H1 (cell line): ENCODE results near the gene RAB11B.

Experiments
- EP300 ChIP-seq, 2 experiments: IDR thresholded peaks; 1 replicate in 1 of 2; 2 replicates in 1 of 2; pipeline ENCODE4 v1.6.1; 2011 to 2012; ENCODE audit warnings: low read depth in 2 of 2, low read length in 2 of 2, mild to moderate bottlenecking in 2 of 2, borderline replicate concordance in 1 of 2, inconsistent platforms in 1 of 2, moderate library complexity in 1 of 2
- EZH2 ChIP-seq: fragments of 200-600 bp; sonication (generic); IDR thresholded peaks from 2 replicates; pipeline ENCODE4 v1.7.1; 2012; ENCODE audit warnings: low read depth, mild to moderate bottlenecking, moderate library complexity, low read length, inconsistent platforms; ENCODE audit not compliant: severe bottlenecking
- GTF2F1 ChIP-seq: IDR thresholded peaks from 2 replicates; pipeline ENCODE4 v1.6.1; 2012; ENCODE audit warnings: low read depth, low read length, improper control_type of control experiment, borderline replicate concordance
- HDAC2 ChIP-seq, 2 experiments: fragments of 300-600 bp in 1 of 2; sonication (generic) in 1 of 2; IDR thresholded peaks; 2 replicates each; pipeline ENCODE4 v1.6.1; 2011 to 2012; ENCODE audit warnings: low read depth in 2 of 2, low read length in 2 of 2, mild to moderate bottlenecking in 2 of 2, moderate library complexity in 2 of 2, borderline replicate concordance in 1 of 2, inconsistent platforms in 1 of 2
- MAFK ChIP-seq: IDR thresholded peaks from 2 replicates; pipeline ENCODE4 v1.6.1; 2012; ENCODE audit warnings: low read depth, mild to moderate bottlenecking, improper control_type of control experiment, low read length
- POLR2A ChIP-seq, 2 experiments: IDR thresholded peaks; 1 replicate in 1 of 2; 2 replicates in 1 of 2; pipeline ENCODE4 v1.6.1; 2011; ENCODE audit warnings: low read depth in 2 of 2, low read length in 2 of 2, mild to moderate bottlenecking in 2 of 2; ENCODE audit errors: control extremely low read depth in 1 of 2
- RAD21 ChIP-seq, 2 experiments: IDR thresholded peaks in 1 of 2; conservative IDR thresholded peaks in 1 of 2; 2 replicates each; pipeline ENCODE4 v1.6.1; 2011; ENCODE audit warnings: low read depth in 2 of 2, low read length in 2 of 2, improper control_type of control experiment in 1 of 2, inconsistent platforms in 1 of 2, mild to moderate bottlenecking in 1 of 2, moderate library complexity in 1 of 2
- SAP30 ChIP-seq: fragments of 300-600 bp; sonication (generic); IDR thresholded peaks from 2 replicates; pipeline ENCODE4 v1.7.1; 2012; ENCODE audit warnings: low read length, moderate library complexity, mild to moderate bottlenecking, inconsistent platforms; ENCODE audit not compliant: insufficient read depth, insufficient replicate concordance
- SP1 ChIP-seq: IDR thresholded peaks from 2 replicates; pipeline ENCODE4 v1.6.1; 2011; ENCODE audit warnings: low read depth, low read length
- SP2 ChIP-seq: IDR thresholded peaks from 2 replicates; pipeline ENCODE4 v1.6.1; 2012; ENCODE audit warnings: mild to moderate bottlenecking, low read length, inconsistent platforms
- ZNF274 ChIP-seq: IDR thresholded peaks from 2 replicates; pipeline ENCODE4 v1.7.0; 2012; ENCODE audit warnings: low read length, borderline replicate concordance; ENCODE audit errors: extremely low read depth
- TF ChIP-seq, protein P1 (sequence below), 3 experiments: IDR thresholded peaks; 1 replicate in 2 of 3; 2 replicates in 1 of 3; pipeline versions ENCODE4 v1.5.1 to v1.6.1; 2011; ENCODE audit warnings: low read length in 3 of 3, mild to moderate bottlenecking in 3 of 3, inconsistent platforms in 2 of 3, low read depth in 1 of 3, moderate library complexity in 1 of 3; ENCODE audit not compliant: insufficient read depth in 1 of 3; ENCODE audit errors: control extremely low read depth in 1 of 3

DNA sequence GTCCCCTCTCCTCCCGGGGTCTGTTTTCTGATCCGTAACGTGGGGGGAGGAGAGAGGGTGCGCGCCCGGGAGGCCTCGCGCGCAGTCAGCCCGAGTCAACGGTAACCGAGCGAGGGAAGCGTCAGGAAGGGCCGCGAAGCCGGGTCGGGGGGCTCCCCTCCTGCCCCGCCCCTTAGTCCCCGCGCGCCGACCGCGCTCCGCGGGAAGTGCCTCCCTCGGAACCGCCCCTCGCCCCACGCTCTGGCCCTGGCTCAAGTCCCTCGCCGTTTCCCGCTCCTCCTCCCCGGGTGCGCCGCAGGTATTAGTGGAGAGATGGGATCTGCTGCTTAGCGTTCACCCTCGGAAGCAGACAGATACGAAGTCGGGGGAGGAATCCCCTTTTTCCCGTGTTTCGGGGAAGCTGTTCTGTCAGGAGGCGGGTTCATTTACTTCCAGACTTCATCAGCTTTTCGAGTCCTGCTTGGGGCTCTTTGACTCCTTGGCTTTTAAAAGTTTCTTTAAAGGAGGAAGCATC, 55.4 kb downstream of the RAB11B start:
- TF ChIP-seq, protein P1, sequence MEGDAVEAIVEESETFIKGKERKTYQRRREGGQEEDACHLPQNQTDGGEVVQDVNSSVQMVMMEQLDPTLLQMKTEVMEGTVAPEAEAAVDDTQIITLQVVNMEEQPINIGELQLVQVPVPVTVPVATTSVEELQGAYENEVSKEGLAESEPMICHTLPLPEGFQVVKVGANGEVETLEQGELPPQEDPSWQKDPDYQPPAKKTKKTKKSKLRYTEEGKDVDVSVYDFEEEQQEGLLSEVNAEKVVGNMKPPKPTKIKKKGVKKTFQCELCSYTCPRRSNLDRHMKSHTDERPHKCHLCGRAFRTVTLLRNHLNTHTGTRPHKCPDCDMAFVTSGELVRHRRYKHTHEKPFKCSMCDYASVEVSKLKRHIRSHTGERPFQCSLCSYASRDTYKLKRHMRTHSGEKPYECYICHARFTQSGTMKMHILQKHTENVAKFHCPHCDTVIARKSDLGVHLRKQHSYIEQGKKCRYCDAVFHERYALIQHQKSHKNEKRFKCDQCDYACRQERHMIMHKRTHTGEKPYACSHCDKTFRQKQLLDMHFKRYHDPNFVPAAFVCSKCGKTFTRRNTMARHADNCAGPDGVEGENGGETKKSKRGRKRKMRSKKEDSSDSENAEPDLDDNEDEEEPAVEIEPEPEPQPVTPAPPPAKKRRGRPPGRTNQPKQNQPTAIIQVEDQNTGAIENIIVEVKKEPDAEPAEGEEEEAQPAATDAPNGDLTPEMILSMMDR (IDR thresholded peaks at IDR 0.05; ENCODE audit: control extremely low read depth in 1 of 3, insufficient read depth in 1 of 3, low read depth in 1 of 3, low read length in 3 of 3): no peak
- no peak for TF ChIP-seq POLR2A (IDR thresholded peaks at IDR 0.05; ENCODE audit: control extremely low read depth in 1 of 2, low read depth in 2 of 2, low read length in 2 of 2)
- TF ChIP-seq SP2: no peak
- TF ChIP-seq SAP30: peak; percentile 36
- no peak for TF ChIP-seq RAD21 (IDR thresholded peaks at IDR 0.05 in 1 of 2, conservative IDR thresholded peaks at IDR 0.05 in 1 of 2; ENCODE audit: low read depth in 2 of 2, low read length in 2 of 2)
- no peak for TF ChIP-seq GTF2F1
- no peak for TF ChIP-seq EP300 (IDR thresholded peaks at IDR 0.05; ENCODE audit: borderline replicate concordance in 1 of 2, low read depth in 2 of 2, low read length in 2 of 2)
- no peak for TF ChIP-seq SP1
- no peak for TF ChIP-seq MAFK
- TF ChIP-seq EZH2: no peak
- no peak for TF ChIP-seq ZNF274
- no peak for TF ChIP-seq HDAC2 (IDR thresholded peaks at IDR 0.05; ENCODE audit: borderline replicate concordance in 1 of 2, low read depth in 2 of 2, low read length in 2 of 2)
